H9 (cell line): ENCODE measurements around the gene FLT3. TPM values are rescaled to one million over a fixed set of nuclear protein-coding genes. Genes with fewer than 3 reads are reported as not detected.
A peak's percentile ranks its signal among the peaks of the same experiment; 100 is the strongest.

ENCODE experiments used
- DNase-seq: peaks from one replicate; pipeline ENCODE4 v3.0.0-alpha.2; 2017
- H2AFZ ChIP-seq: one replicate; pipeline ENCODE4 v1.6.1; 2013; ENCODE audit warnings: mild to moderate bottlenecking, low read length, control low read depth, moderate library complexity
- H2AK5ac ChIP-seq: 2 replicates; pipeline ENCODE4 v1.6.1; 2013; ENCODE audit warnings: low read length, control low read depth, mixed read lengths; ENCODE audit not compliant: insufficient read length
- H2BK120ac ChIP-seq: one replicate; pipeline ENCODE4 v1.6.1; 2013; ENCODE audit warnings: low read depth, mild to moderate bottlenecking, low read length, control low read depth, inconsistent platforms; ENCODE audit not compliant: poor library complexity, severe bottlenecking
- H2BK12ac ChIP-seq: 2 replicates; pipeline ENCODE4 v1.6.1; 2013; ENCODE audit warnings: low read length, control low read depth, mixed read lengths, low read depth; ENCODE audit not compliant: insufficient read length
- H2BK15ac ChIP-seq: 2 replicates; pipeline ENCODE4 v1.6.1; 2013; ENCODE audit warnings: low read depth, low read length, control low read depth
- H2BK20ac ChIP-seq: one replicate; pipeline ENCODE4 v1.6.1; 2013; ENCODE audit warnings: low read depth, mild to moderate bottlenecking, low read length, control low read depth, inconsistent platforms; ENCODE audit not compliant: poor library complexity, severe bottlenecking
- H2BK5ac ChIP-seq: 2 replicates; pipeline ENCODE4 v1.6.1; 2013; ENCODE audit warnings: low read length, control low read depth, mixed read lengths; ENCODE audit not compliant: insufficient read length
- H3K14ac ChIP-seq: 2 replicates; pipeline ENCODE4 v1.6.1; 2013; ENCODE audit warnings: low read length, control low read depth; ENCODE audit not compliant: insufficient read depth
- H3K18ac ChIP-seq: 2 replicates; pipeline ENCODE4 v1.6.1; 2013; ENCODE audit warnings: low read depth, mild to moderate bottlenecking, mixed read lengths, low read length, control low read depth; ENCODE audit not compliant: insufficient read length
- H3K23ac ChIP-seq: 2 replicates; pipeline ENCODE4 v1.6.1; 2013; ENCODE audit warnings: low read length, control low read depth, mixed read lengths, low read depth; ENCODE audit not compliant: insufficient read length
- H3K23me2 ChIP-seq: 2 replicates; pipeline ENCODE4 v1.6.1; 2013; ENCODE audit warnings: low read depth, mild to moderate bottlenecking, mixed read lengths, low read length, control low read depth; ENCODE audit not compliant: insufficient read length, poor library complexity, severe bottlenecking
- H3K27ac ChIP-seq: 2 replicates; pipeline ENCODE4 v1.5.1; 2013; ENCODE audit warnings: low read length, control low read depth, mixed read lengths, low read depth; ENCODE audit not compliant: insufficient read length
- H3K27me3 ChIP-seq: 2 replicates; pipeline ENCODE4 v1.6.1; 2013; ENCODE audit warnings: low read length, control low read depth, inconsistent platforms; ENCODE audit not compliant: insufficient read depth
- H3K4ac ChIP-seq: 2 replicates; pipeline ENCODE4 v1.6.1; 2013; ENCODE audit warnings: low read depth, mild to moderate bottlenecking, control low read depth, inconsistent platforms, low read length, moderate library complexity
- H3K4me1 ChIP-seq: 2 replicates; pipeline ENCODE4 v1.6.1; 2013; ENCODE audit warnings: low read length, control low read depth, inconsistent platforms; ENCODE audit not compliant: insufficient read depth
- H3K4me2 ChIP-seq: 2 replicates; pipeline ENCODE4 v1.6.1; 2013; ENCODE audit warnings: low read length, control low read depth, mixed read lengths; ENCODE audit not compliant: insufficient read length, insufficient read depth
- H3K56ac ChIP-seq: 2 replicates; pipeline ENCODE4 v1.6.1; 2013; ENCODE audit warnings: low read depth, mild to moderate bottlenecking, mixed read lengths, low read length, control low read depth; ENCODE audit not compliant: insufficient read length
- H3K79me1 ChIP-seq: 2 replicates; pipeline ENCODE4 v1.6.1; 2013; ENCODE audit warnings: low read depth, mild to moderate bottlenecking, moderate library complexity, low read length, control low read depth, inconsistent platforms; ENCODE audit not compliant: insufficient read depth, poor library complexity, severe bottlenecking
- H3K79me2 ChIP-seq: 2 replicates; pipeline ENCODE4 v1.6.1; 2013; ENCODE audit warnings: low read length, control low read depth, inconsistent platforms; ENCODE audit not compliant: insufficient read depth
- H3K9ac ChIP-seq: 2 replicates; pipeline ENCODE4 v1.6.1; 2013; ENCODE audit warnings: low read length, control low read depth, mixed read lengths; ENCODE audit not compliant: insufficient read length; ENCODE audit errors: extremely low read depth
- H3K9me3 ChIP-seq: one replicate; pipeline ENCODE4 v1.6.1; 2013; ENCODE audit warnings: low read depth, low read length, inconsistent platforms; ENCODE audit not compliant: control insufficient read depth
- H3T11ph ChIP-seq: one replicate; pipeline ENCODE4 v1.6.1; 2013; ENCODE audit warnings: mild to moderate bottlenecking, low read length, control low read depth, inconsistent platforms
- H4K20me1 ChIP-seq: one replicate; pipeline ENCODE4 v1.6.1; 2013; ENCODE audit not compliant: control insufficient read depth, insufficient read length, insufficient read depth
- H4K5ac ChIP-seq: 2 replicates; pipeline ENCODE4 v1.6.1; 2013; ENCODE audit warnings: low read depth, mild to moderate bottlenecking, mixed read lengths, low read length, control low read depth; ENCODE audit not compliant: insufficient read length
- H4K8ac ChIP-seq: replicated peaks from 2 replicates; pipeline ENCODE4 v1.6.1; 2013; ENCODE audit warnings: low read length, control low read depth, mixed read lengths, low read depth; ENCODE audit not compliant: insufficient read length
- H4K91ac ChIP-seq: 2 replicates; pipeline ENCODE4 v1.6.1; 2013; ENCODE audit warnings: low read depth, mild to moderate bottlenecking, moderate library complexity, mixed read lengths, low read length, control low read depth; ENCODE audit not compliant: insufficient read length
- H3K27ac Mint-ChIP-seq, 3 experiments: 2 replicates in 2 of 3; 3 replicates in 1 of 3; pipeline ENCODE4 v1.8.0; 2020 to 2021; ENCODE audit warnings: mixed read lengths in 3 of 3, mild to moderate bottlenecking in 1 of 3, moderate library complexity in 1 of 3
- H3K27me3 Mint-ChIP-seq: 2 replicates; pipeline ENCODE4 v1.8.0; 2021; ENCODE audit warnings: low read depth, mild to moderate bottlenecking, moderate library complexity, mixed read lengths
- H3K36me3 Mint-ChIP-seq, 3 experiments: 2 replicates in 2 of 3; 3 replicates in 1 of 3; pipeline ENCODE4 v1.8.0; 2020 to 2021; ENCODE audit warnings: low read depth in 3 of 3, mixed read lengths in 3 of 3; ENCODE audit not compliant: insufficient read depth in 1 of 3
- H3K4me1 Mint-ChIP-seq, 2 experiments: 2 replicates each; pipeline ENCODE4 v1.8.0; 2020; ENCODE audit warnings: mixed read lengths in 2 of 2
- H3K4me3 Mint-ChIP-seq, 2 experiments: 2 replicates in 1 of 2; 3 replicates in 1 of 2; pipeline ENCODE4 v1.8.0; 2020 to 2021; ENCODE audit warnings: mild to moderate bottlenecking in 2 of 2, mixed read lengths in 2 of 2, moderate library complexity in 1 of 2
- H3K9me3 Mint-ChIP-seq, 2 experiments: 2 replicates in 1 of 2; 3 replicates in 1 of 2; pipeline ENCODE4 v1.8.0; 2020; ENCODE audit warnings: mild to moderate bottlenecking in 2 of 2, mixed read lengths in 2 of 2, moderate library complexity in 1 of 2
- CTCF ChIP-seq: fragments of 200-600 bp; sonication (generic); conservative IDR thresholded peaks from 3 replicates; pipeline ENCODE4 v1.8.0; 2021; ENCODE audit warnings: antibody characterized with exemption, mild to moderate bottlenecking
- WGBS: extraction: QIAGEN DNeasy Blood & Tissue Kit; methylation state at CpG from one replicate; pipeline ENCODE4 v1.1.7; 2013; ENCODE audit warnings: missing lambda C conversion rate, low lambda C conversion rate, mixed read lengths; ENCODE audit not compliant: insufficient read length; ENCODE audit errors: extremely low coverage; 5-methylcytosine and 5-hydroxymethylcytosine counted together
- total RNA-seq: library from RNA; stranded (reverse); gene quantifications from 2 replicates; pipeline ENCODE4 v1.2.1, GENCODE V29; 2021

FLT3 gene
- total RNA-seq, 1 experiment from 2014 or later: 0.44 TPM

- Histone ChIP-seq H3K23ac (no peak overlapping the region), H4K91ac (no peak overlapping the region), H3K9ac (no peak overlapping the region), H3K79me1 (no peaks in the 10 kb centered on the region), H2BK12ac (no peak overlapping the region), H2BK15ac (no peak overlapping the region), H2AFZ (no peak overlapping the region), H2AK5ac (no peak overlapping the region), H4K20me1 (no peaks in the 10 kb centered on the region), H3K56ac (no peak overlapping the region), H3K27me3 (peaks cover 13% of the 10 kb centered on the region; the same call in 1 of the 2 replicates), H3T11ph (no peak overlapping the region), H4K5ac (no peak overlapping the region), H2BK20ac (no peak overlapping the region), H3K27ac (no peak overlapping the region), H3K18ac (peak overlapping the region; percentile 75), H3K79me2 (no peaks in the 10 kb centered on the region), H3K4me1 (no peaks in the 10 kb centered on the region), H4K8ac (no peak overlapping the region), H2BK120ac (no peak overlapping the region), H3K4me2 (peak overlapping the region; percentile 45), H3K4ac (no peak overlapping the region), H3K9me3 (no peaks in the 10 kb centered on the region), H3K23me2 (peaks cover 17% of the 10 kb centered on the region), H2BK5ac (no peak overlapping the region), H3K14ac (peak overlapping the region; percentile 84)
- Mint-ChIP-seq H3K36me3 (no peaks in the 10 kb centered on the region), H3K27me3 (peaks cover 95% of the 10 kb centered on the region), H3K4me1 (peaks cover 9 to 10% of the 10 kb centered on the region in 2 experiments; a peak in 3 of 4 replicates), H3K27ac (no peak overlapping the region; a peak in 1 of 7 replicates), H3K4me3 (peak overlapping the region; percentile 58 to 83), H3K9me3 (peaks cover 0 to 3% of the 10 kb centered on the region in 2 experiments; a peak in 1 of 5 replicates)
- no peak for TF ChIP-seq CTCF
- no CpG with 5 or more reads among the region's 35 CpGs for WGBS
- DNase-seq: no peak
Observed at GRCh38 chr13:28099396-28100149, 803 bp downstream of the FLT3 start.
